Heart left ventricle (tissue), 13 donors: Measurements from ENCODE around the gene ACSL6.

ENCODE experiments used
- POLR2A ChIP-seq, 2 donors: fragments of 450-650 bp; IDR thresholded peaks; one replicate each; pipeline ENCODE4 v1.6.1; 2017; ENCODE audit warnings: antibody characterized with exemption in 2 of 2, mild to moderate bottlenecking in 2 of 2, moderate library complexity in 2 of 2
- TF ChIP-seq, protein P1 (sequence below), 12 donors: fragments of 200-600 bp; sonication (generic) in 4 of 12; IDR thresholded peaks; one replicate each; pipeline versions ENCODE4 v1.5.0 to v1.8.0; 2018 to 2022; ENCODE audit warnings: antibody characterized with exemption in 12 of 12, mild to moderate bottlenecking in 5 of 12
- donor health status: ischemic (EF 13 %, LVEDD 7.1; RV severe dilation, severe dysfunction).
- donor health status: DM: no; HTN: yes; CAD: no.
- donor health status: DM: no; HTN: no; CAD: no.
- donor health status: ischemic (EF 25% LVEDD 6.9; RV normal size, moderate dysfunction).
- donor health status: ischemic (EF 25% LVEDD 5.7; RV mildly dilated, moderate dysfunction).
- donor health status: ischemic (EF 35%, LVEDD 5.7; RV mildly dilated, moderate dysfunction).
- donor health status: nonischemic (EF 11% LVEDD 7.7; RV severe dilation, severe dysfunction).
- donor health status: DM: yes; HTN: yes; CAD: no.
- donor health status: PGD.
- donor health status: ischemic (EF 29% LVEDD 5.4; RV normal size, mild dysfunction).
- donor health status: nonischemic (EF 23%, LVEDD 6.1; RV moderate dilation, normal function).

DNA sequence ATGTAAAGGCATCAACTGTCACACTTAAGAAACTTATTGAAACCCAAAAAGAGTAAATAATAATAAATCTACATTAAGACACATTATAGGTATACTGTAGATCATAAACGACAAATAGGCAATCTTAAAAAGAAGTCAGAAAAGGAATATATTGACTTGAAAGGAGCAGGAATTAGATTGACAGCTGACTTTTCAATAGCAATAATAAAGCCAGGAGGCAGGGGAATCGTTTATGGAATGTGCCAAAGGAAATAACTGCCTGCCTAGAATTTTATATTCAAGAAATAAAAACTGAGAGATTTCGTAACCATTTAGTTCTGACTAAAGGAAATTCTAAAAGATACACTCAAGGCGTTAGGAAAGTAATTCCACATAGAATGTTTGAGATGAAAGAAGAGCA, 21.7 kb upstream of the ACSL6 start:
- TF ChIP-seq, protein P1, sequence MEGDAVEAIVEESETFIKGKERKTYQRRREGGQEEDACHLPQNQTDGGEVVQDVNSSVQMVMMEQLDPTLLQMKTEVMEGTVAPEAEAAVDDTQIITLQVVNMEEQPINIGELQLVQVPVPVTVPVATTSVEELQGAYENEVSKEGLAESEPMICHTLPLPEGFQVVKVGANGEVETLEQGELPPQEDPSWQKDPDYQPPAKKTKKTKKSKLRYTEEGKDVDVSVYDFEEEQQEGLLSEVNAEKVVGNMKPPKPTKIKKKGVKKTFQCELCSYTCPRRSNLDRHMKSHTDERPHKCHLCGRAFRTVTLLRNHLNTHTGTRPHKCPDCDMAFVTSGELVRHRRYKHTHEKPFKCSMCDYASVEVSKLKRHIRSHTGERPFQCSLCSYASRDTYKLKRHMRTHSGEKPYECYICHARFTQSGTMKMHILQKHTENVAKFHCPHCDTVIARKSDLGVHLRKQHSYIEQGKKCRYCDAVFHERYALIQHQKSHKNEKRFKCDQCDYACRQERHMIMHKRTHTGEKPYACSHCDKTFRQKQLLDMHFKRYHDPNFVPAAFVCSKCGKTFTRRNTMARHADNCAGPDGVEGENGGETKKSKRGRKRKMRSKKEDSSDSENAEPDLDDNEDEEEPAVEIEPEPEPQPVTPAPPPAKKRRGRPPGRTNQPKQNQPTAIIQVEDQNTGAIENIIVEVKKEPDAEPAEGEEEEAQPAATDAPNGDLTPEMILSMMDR (IDR thresholded peaks at IDR 0.05): no peak
- TF ChIP-seq POLR2A (IDR thresholded peaks at IDR 0.05): no peak
